Measurements from ENCODE around the gene BLOC1S4. TPM values are rescaled to one million over a fixed set of nuclear protein-coding genes. Genes with fewer than 3 reads are reported as not detected.
A peak's percentile ranks its signal among the peaks of the same experiment; 100 is the strongest.

Gene BLOC1S4
- total and polyA plus RNA-seq, 4 donors, result 4.9 to 7.7 (median 5.4) TPM

GRCh38 chr4:6763330-6763851 is 47.4 kb downstream of the BLOC1S4 start:
- DNase-seq (ENCODE audit: low spot score), result peak; percentile 31
- H3K27ac ChIP-seq (ENCODE audit: low read depth in 1 of 2, low read length in 2 of 2), result no peak overlapping the region
- WGBS, result 84% methylated on average over 16 of the region's 16 CpGs
- H3K4me1 ChIP-seq (ENCODE audit: control insufficient read depth in 4 of 4, insufficient read depth in 4 of 4, low read length in 3 of 4), result no peaks in the 10 kb centered on the region
- no peak overlapping the region for H3K9ac ChIP-seq (ENCODE audit: low read depth in 1 of 2, low read length in 2 of 2)
- H3K4me3 ChIP-seq (ENCODE audit: low read depth in 1 of 3, low read length in 3 of 3), result no peak overlapping the region
- no peaks in the 10 kb centered on the region for H3K36me3 ChIP-seq (ENCODE audit: control insufficient read depth in 4 of 4, insufficient read depth in 3 of 4, low read depth in 1 of 4, low read length in 3 of 4)
- H3K9me3 ChIP-seq (ENCODE audit: control insufficient read depth in 4 of 4, low read length in 3 of 4), result no peaks in the 10 kb centered on the region
- H3K27me3 ChIP-seq (ENCODE audit: control insufficient read depth in 4 of 4, insufficient read depth in 4 of 4, low read length in 3 of 4), result no peaks in the 10 kb centered on the region
- no peak for TF ChIP-seq TAF1 (conservative IDR thresholded peaks at IDR 0.05)
- no peak for TF ChIP-seq MAX (IDR thresholded peaks at IDR 0.05)
- no peak for TF ChIP-seq FOXA2 (IDR thresholded peaks at IDR 0.05)
- no peak for TF ChIP-seq RXRA (IDR thresholded peaks at IDR 0.05)
- TF ChIP-seq REST (IDR thresholded peaks at IDR 0.05), result no peak
- no peak for TF ChIP-seq YY1 (IDR thresholded peaks at IDR 0.05)
- TF ChIP-seq RAD21 (IDR thresholded peaks at IDR 0.05), result no peak
- TF ChIP-seq NR2F2 (IDR thresholded peaks at IDR 0.05), result no peak
- TF ChIP-seq JUND (IDR thresholded peaks at IDR 0.05), result no peak

- Histone ChIP-seq H3K9ac (ENCODE audit: low read depth in 1 of 2, low read length in 2 of 2) (no peak overlapping the region), H3K36me3 (ENCODE audit: control insufficient read depth in 4 of 4, insufficient read depth in 3 of 4, low read depth in 1 of 4, low read length in 3 of 4) (no peaks in the 10 kb centered on the region), H3K27ac (ENCODE audit: low read depth in 1 of 2, low read length in 2 of 2) (no peak overlapping the region), H3K9me3 (ENCODE audit: control insufficient read depth in 4 of 4, low read length in 3 of 4) (no peaks in the 10 kb centered on the region), H3K27me3 (ENCODE audit: control insufficient read depth in 4 of 4, insufficient read depth in 4 of 4, low read length in 3 of 4) (no peaks in the 10 kb centered on the region), H3K4me1 (ENCODE audit: control insufficient read depth in 4 of 4, insufficient read depth in 4 of 4, low read length in 3 of 4) (no peaks in the 10 kb centered on the region), H3K4me3 (ENCODE audit: low read depth in 1 of 3, low read length in 3 of 3) (no peak overlapping the region)
- TF ChIP-seq YY1 (IDR thresholded peaks at IDR 0.05) (no peak), GABPA (IDR thresholded peaks at IDR 0.05 in 1 of 2, conservative IDR thresholded peaks at IDR 0.05 in 1 of 2) (no peak), RXRA (IDR thresholded peaks at IDR 0.05) (no peak), FOXA2 (IDR thresholded peaks at IDR 0.05) (no peak), REST (IDR thresholded peaks at IDR 0.05) (no peak), NR2F2 (IDR thresholded peaks at IDR 0.05) (no peak), JUND (IDR thresholded peaks at IDR 0.05) (no peak), CTCF (IDR thresholded peaks at IDR 0.05; ENCODE audit: low read depth, low read length, missing input control) (no peak), HNF4G (IDR thresholded peaks at IDR 0.05) (no peak), SP1 (IDR thresholded peaks at IDR 0.05) (no peak), FOXA1 (IDR thresholded peaks at IDR 0.05) (no peak), MAX (IDR thresholded peaks at IDR 0.05) (no peak), EGR1 (IDR thresholded peaks at IDR 0.05; ENCODE audit: low read depth in 2 of 2) (no peak)
- WGBS, result 90% methylated on average over 11 of the region's 11 CpGs
- DNase-seq (ENCODE audit: low spot score), result peak; percentile 32
Observed at GRCh38 chr4:6764976-6765620, 49.1 kb downstream of the BLOC1S4 start.
